Ovary (tissue), 9 donors: Measurements from ENCODE around the gene TMEM205. TPM values are rescaled to one million over a fixed set of nuclear protein-coding genes. Genes with fewer than 3 reads are reported as not detected.
"Not testable (repeated sequence)": the region's sequence is repeated elsewhere in the genome, so short reads cannot be mapped to it uniquely, and the experiment has no call there.

Source experiments
- DNase-seq, 5 donors: peaks; one replicate each; pipeline ENCODE4 v3.0.0-alpha.2; 2019 to 2020
- H3K27ac ChIP-seq, 2 donors: fragments of 200-600 bp; one replicate each; pipeline versions ENCODE4 v1.5.1 to v1.8.0; 2019 to 2022
- H3K27me3 ChIP-seq: fragments of 200-600 bp; one replicate; pipeline ENCODE4 v1.8.0; 2022
- H3K36me3 ChIP-seq: fragments of 200-600 bp; sonication (generic); one replicate; pipeline ENCODE4 v1.5.1; 2019
- H3K4me1 ChIP-seq: one replicate; pipeline ENCODE4 v1.8.1; 2013; ENCODE audit warnings: mild to moderate bottlenecking, moderate library complexity; ENCODE audit not compliant: insufficient read depth
- H3K4me3 ChIP-seq: fragments of 200-600 bp; sonication (generic); one replicate; pipeline ENCODE4 v1.5.1; 2017
- H3K9me3 ChIP-seq, 2 donors: fragments of 200-600 bp in 1 of 2; sonication (generic) in 1 of 2; one replicate each; pipeline versions ENCODE4 v1.5.1 to v1.8.1; 2013 to 2019; ENCODE audit warnings: mild to moderate bottlenecking in 1 of 2, moderate library complexity in 1 of 2
- EP300 ChIP-seq: sonication (generic); formaldehyde crosslinking; IDR thresholded peaks from one replicate; pipeline ENCODE4 v1.6.1; 2017; ENCODE audit warnings: antibody characterized with exemption
- POLR2A ChIP-seq: fragments of 450-650 bp; IDR thresholded peaks from one replicate; pipeline ENCODE4 v1.6.1; 2017; ENCODE audit warnings: antibody characterized with exemption, mild to moderate bottlenecking, moderate library complexity
- WGBS, 3 donors: extraction: QIAGEN DNeasy Blood & Tissue Kit in 1 of 3; methylation state at CpG; one replicate each; pipeline versions ENCODE4 v1.1.5 to v1.1.7; 2013 to 2017; 5-methylcytosine and 5-hydroxymethylcytosine counted together
- intact Hi-C, 4 donors: fragments of 100-400 bp; cut with DNase I; formaldehyde crosslinking; loops; one replicate each; pipeline versions ENCODE4 v1.11.0 to v1.15.1; 2022 to 2023
- polyA plus RNA-seq, 2 donors: library from polyadenylated mRNA; stranded (reverse); fragments of 200-250 nt in 1 of 2; fragments of 350-450 nt in 1 of 2; fragmentation: Illumina TruSeq in 1 of 2; extraction: RNeasy Lipid Tissue Mini Kit (QIAGEN cat#74804) in 1 of 2; gene quantifications; one replicate each; pipeline ENCODE4 v1.2.3, GENCODE V29; 2013 to 2014
- total RNA-seq, 7 donors: library from RNA; depleted of rRNA in 2 of 7; stranded (reverse); fragments of >200 nt in 2 of 7; fragmentation: NEBNext Ultra II Directional in 3 of 7; extraction: Animal tissue kit (Norgen Biotek cat#: 25700) in 3 of 7; gene quantifications; one replicate each; pipeline versions ENCODE4 v1.1.0 to v1.2.4, GENCODE V29; 2016 to 2023
- TF ChIP-seq, protein P1 (sequence below), 3 donors: fragments of 450-650 bp in 2 of 3; fragments of 200-600 bp in 1 of 3; IDR thresholded peaks; one replicate each; pipeline versions ENCODE4 v1.5.1 to v1.8.0; 2016 to 2022; ENCODE audit warnings: antibody characterized with exemption in 3 of 3, mild to moderate bottlenecking in 1 of 3
- donor health status: DM: no; HTN: no; CAD: no; lungs with moderate emphysema.
- donor health status: DM: no; HTN: no; CAD: no.
- donor health status: Bipolar disorder and iron deficiency.
- donor health status: DM: yes; HTN: yes; CAD: no.
- donor health status: DM: no; HTN: no; CAD: no.
- donor health status: DM: yes; HTN: yes; CAD: no.

The TMEM205 gene
- total and polyA plus RNA-seq, 9 donors, result 64.0 to 296 (median 80.5) TPM

GRCh38 chr19:11321191-11322126, 24.6 kb downstream of the TMEM205 start:
- H3K4me3 ChIP-seq, result no peak overlapping the region
- no peaks in the 10 kb centered on the region for H3K9me3 ChIP-seq
- WGBS, 3 donors, result 73 to 79% (median 75%) methylated on average over 14 of the region's 14 CpGs
- DNase-seq, result no peak
- intact Hi-C loops, result no loop called here
- H3K27ac ChIP-seq, result no peak overlapping the region
- peaks cover 10% of the 10 kb centered on the region for H3K4me1 ChIP-seq
- TF ChIP-seq, protein P1, sequence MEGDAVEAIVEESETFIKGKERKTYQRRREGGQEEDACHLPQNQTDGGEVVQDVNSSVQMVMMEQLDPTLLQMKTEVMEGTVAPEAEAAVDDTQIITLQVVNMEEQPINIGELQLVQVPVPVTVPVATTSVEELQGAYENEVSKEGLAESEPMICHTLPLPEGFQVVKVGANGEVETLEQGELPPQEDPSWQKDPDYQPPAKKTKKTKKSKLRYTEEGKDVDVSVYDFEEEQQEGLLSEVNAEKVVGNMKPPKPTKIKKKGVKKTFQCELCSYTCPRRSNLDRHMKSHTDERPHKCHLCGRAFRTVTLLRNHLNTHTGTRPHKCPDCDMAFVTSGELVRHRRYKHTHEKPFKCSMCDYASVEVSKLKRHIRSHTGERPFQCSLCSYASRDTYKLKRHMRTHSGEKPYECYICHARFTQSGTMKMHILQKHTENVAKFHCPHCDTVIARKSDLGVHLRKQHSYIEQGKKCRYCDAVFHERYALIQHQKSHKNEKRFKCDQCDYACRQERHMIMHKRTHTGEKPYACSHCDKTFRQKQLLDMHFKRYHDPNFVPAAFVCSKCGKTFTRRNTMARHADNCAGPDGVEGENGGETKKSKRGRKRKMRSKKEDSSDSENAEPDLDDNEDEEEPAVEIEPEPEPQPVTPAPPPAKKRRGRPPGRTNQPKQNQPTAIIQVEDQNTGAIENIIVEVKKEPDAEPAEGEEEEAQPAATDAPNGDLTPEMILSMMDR (IDR thresholded peaks at IDR 0.05), result no peak
- TF ChIP-seq EP300 (no peak), POLR2A (no peak)
- H3K36me3 ChIP-seq, result no peaks in the 10 kb centered on the region
- no peaks in the 10 kb centered on the region for H3K27me3 ChIP-seq

DNA sequence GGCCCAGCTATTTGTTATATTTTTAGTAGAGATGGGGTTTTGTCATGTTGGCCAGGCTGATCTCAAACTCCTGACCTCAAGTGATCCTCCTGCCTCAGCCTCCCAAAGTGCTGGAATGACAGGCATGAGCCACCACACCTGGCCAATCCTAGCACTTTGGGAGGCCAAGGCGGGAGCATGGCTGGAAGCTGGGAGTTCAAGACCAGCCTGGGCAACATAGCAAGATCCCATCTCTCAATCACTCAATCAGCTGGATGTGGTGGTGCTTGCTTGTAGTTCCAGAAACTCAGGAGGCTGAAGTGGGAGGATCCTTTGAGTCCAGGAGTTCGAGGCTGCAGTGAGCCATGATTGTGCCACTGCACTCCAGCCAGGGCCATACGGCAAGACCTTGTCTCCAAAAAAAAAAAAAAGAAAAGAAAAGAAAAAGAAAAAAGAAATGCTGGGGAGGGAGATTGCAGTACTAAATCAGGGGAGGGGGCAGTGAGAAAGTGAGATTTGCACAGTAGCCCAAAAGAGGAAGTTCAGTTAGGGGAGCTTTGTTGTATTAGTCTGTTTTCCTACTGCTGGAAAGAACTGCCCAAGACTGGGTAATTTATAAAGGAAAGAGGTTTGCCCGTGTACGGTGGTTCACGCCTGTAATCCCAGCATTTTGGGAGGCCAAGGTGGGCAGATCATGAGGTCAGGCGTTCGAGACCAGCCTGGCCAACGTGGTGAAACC, 25.6 kb downstream of the TMEM205 start:
- H3K27me3 ChIP-seq, H3K27ac ChIP-seq, intact Hi-C loops, H3K9me3 ChIP-seq, H3K4me1 ChIP-seq, H3K36me3 ChIP-seq, DNase-seq, H3K4me3 ChIP-seq: not testable (repeated sequence)
- 82 to 85% (median 83%) methylated on average over 9 of the region's 9 CpGs for WGBS, 3 donors

DNA sequence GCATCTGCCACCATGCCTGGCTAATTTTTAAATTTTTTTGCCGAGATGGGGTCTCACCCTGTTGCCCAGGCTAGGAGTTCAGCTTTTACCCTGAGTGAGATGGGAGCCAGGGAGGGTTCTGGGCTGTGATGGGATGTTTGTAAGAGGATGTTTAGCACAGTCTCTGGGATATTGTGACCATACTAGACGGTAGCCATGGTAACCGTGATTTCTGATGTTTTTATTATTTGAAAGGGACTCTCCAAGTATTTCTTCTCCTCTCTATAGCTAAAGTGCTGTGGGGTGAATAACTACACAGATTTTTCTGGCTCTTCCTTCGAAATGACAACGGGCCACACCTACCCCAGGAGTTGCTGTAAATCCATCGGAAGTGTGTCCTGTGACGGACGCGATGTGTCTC, 39.7 kb downstream of the TMEM205 start:
- Histone ChIP-seq H3K4me3 (no peak overlapping the region), H3K4me1 (no peaks in the 10 kb centered on the region), H3K27me3 (no peaks in the 10 kb centered on the region), H3K27ac (no peak overlapping the region), H3K36me3 (no peaks in the 10 kb centered on the region), H3K9me3 (no peaks in the 10 kb centered on the region)
- 64 to 83% (median 77%) methylated on average over 9 of the region's 9 CpGs for WGBS, 3 donors
- TF ChIP-seq, protein P1 (IDR thresholded peaks at IDR 0.05), result no peak
- TF ChIP-seq POLR2A, result no peak
- TF ChIP-seq EP300, result no peak
- DNase-seq, result no peak
- intact Hi-C loops, result no loop called here

- Histone ChIP-seq H3K36me3 (no peaks in the 10 kb centered on the region), H3K27ac (no peak overlapping the region), H3K9me3 (no peaks in the 10 kb centered on the region), H3K4me3 (no peak overlapping the region), H3K4me1 (no peaks in the 10 kb centered on the region), H3K27me3 (no peaks in the 10 kb centered on the region)
- intact Hi-C loops, result no loop called here
- TF ChIP-seq POLR2A, result no peak
- TF ChIP-seq, protein P1 (IDR thresholded peaks at IDR 0.05), result no peak
- no peak for TF ChIP-seq EP300
- 86 to 88% (median 86%) methylated on average over 5 of the region's 5 CpGs for WGBS, 3 donors
- no peak for DNase-seq
These were observed 41.1 kb downstream of the TMEM205 start for GRCh38 chr19:11304936-11305335.

- Histone ChIP-seq H3K27me3 (no peaks in the 10 kb centered on the region), H3K27ac (no peak overlapping the region), H3K4me1 (no peaks in the 10 kb centered on the region), H3K36me3 (no peaks in the 10 kb centered on the region), H3K4me3 (no peak overlapping the region), H3K9me3 (no peaks in the 10 kb centered on the region)
- TF ChIP-seq POLR2A, result no peak
- TF ChIP-seq, protein P1 (IDR thresholded peaks at IDR 0.05), result no peak
- no peak for TF ChIP-seq EP300
- intact Hi-C loops, result no loop called here
- DNase-seq, result no peak
- WGBS, 3 donors, result 62 to 76% (median 65%) methylated on average over 11 of the region's 11 CpGs
These were observed 45.3 kb downstream of the TMEM205 start for GRCh38 chr19:11300811-11301120.
